WTC11 (cell line): ENCODE results near the gene RAB7A. TPM values are rescaled to one million over a fixed set of nuclear protein-coding genes. Genes with fewer than 3 reads are reported as not detected.
A peak's percentile ranks its signal among the peaks of the same experiment; 100 is the strongest.

Source experiments
- ATAC-seq: fragments of 200-7000 bp; cut with Tn5 transposase; 2 replicates; pipeline ENCODE4 v1.10.0; 2021; ENCODE audit warnings: mild to moderate bottlenecking, moderate library complexity
- CTCF ChIA-PET: fragments of 300-600 bp; sonication (Branson Sonifier 250); formaldehyde crosslinking; loops from one replicate; lab custom pipeline; 2021; ENCODE audit warnings: antibody characterized with exemption; lab: Charles Lee
- POLR2A ChIA-PET: fragments of 350-600 bp; sonication (Branson Sonifier 250); formaldehyde crosslinking; loops from one replicate; lab custom pipeline; 2021; ENCODE audit warnings: antibody characterized with exemption; lab: Charles Lee
- DNase-seq: peaks from one replicate; pipeline ENCODE4 v3.0.0; 2021; ENCODE audit warnings: low spot score
- H3K27ac Mint-ChIP-seq: 2 replicates; pipeline ENCODE4 v1.8.0; 2021; ENCODE audit warnings: mixed read lengths
- H3K27me3 Mint-ChIP-seq: 2 replicates; pipeline ENCODE4 v1.8.0; 2021; ENCODE audit warnings: low read depth, mild to moderate bottlenecking, moderate library complexity, mixed read lengths
- H3K36me3 Mint-ChIP-seq: 2 replicates; pipeline ENCODE4 v1.8.0; 2021; ENCODE audit warnings: mixed read lengths
- H3K4me1 Mint-ChIP-seq: 2 replicates; pipeline ENCODE4 v1.8.0; 2022; ENCODE audit warnings: mixed read lengths
- H3K4me3 Mint-ChIP-seq: 2 replicates; pipeline ENCODE4 v1.8.0; 2021; ENCODE audit warnings: mild to moderate bottlenecking, moderate library complexity, mixed read lengths
- H3K9me3 Mint-ChIP-seq: 2 replicates; pipeline ENCODE4 v1.8.0; 2021; ENCODE audit warnings: mixed read lengths
- ATF6 ChIP-seq: sonication (generic); formaldehyde crosslinking; IDR thresholded peaks from 2 replicates; pipeline ENCODE4 v1.8.1; 2023; ENCODE audit warnings: mild to moderate bottlenecking, missing genetic modification reagents
- CTCF ChIP-seq: fragments of 200-600 bp; IDR thresholded peaks from 2 replicates; pipeline ENCODE4 v1.8.0; 2022; ENCODE audit warnings: antibody characterized with exemption
- E2F4 ChIP-seq: sonication (generic); formaldehyde crosslinking; IDR thresholded peaks from 2 replicates; pipeline ENCODE4 v1.8.1; 2022; ENCODE audit warnings: low read depth, mild to moderate bottlenecking, moderate library complexity, missing genetic modification reagents, borderline replicate concordance
- ESRRA ChIP-seq: sonication (generic); formaldehyde crosslinking; IDR thresholded peaks from 2 replicates; pipeline ENCODE4 v1.8.1; 2022; ENCODE audit warnings: mild to moderate bottlenecking, missing genetic modification reagents, borderline replicate concordance
- FOXP4 ChIP-seq: sonication (generic); formaldehyde crosslinking; IDR thresholded peaks from 2 replicates; pipeline ENCODE4 v1.8.0; 2022; ENCODE audit warnings: mild to moderate bottlenecking, missing genetic modification reagents
- HMGXB4 ChIP-seq: sonication (generic); formaldehyde crosslinking; IDR thresholded peaks from 2 replicates; pipeline ENCODE4 v1.8.1; 2023; ENCODE audit warnings: mild to moderate bottlenecking, moderate library complexity, missing genetic modification reagents
- MYBL2 ChIP-seq: sonication (generic); formaldehyde crosslinking; IDR thresholded peaks from 2 replicates; pipeline ENCODE4 v1.8.1; 2023; ENCODE audit warnings: mild to moderate bottlenecking, moderate library complexity, missing genetic modification reagents
- PRRX2 ChIP-seq: fragments of 250-450 bp; sonication (Bioruptor Pico); IDR thresholded peaks from 2 replicates; pipeline ENCODE4 v1.8.0; 2021; ENCODE audit warnings: mild to moderate bottlenecking
- TEAD1 ChIP-seq: sonication (generic); formaldehyde crosslinking; IDR thresholded peaks from 2 replicates; pipeline ENCODE4 v1.8.0; 2022; ENCODE audit warnings: mild to moderate bottlenecking, missing genetic modification reagents
- USF2 ChIP-seq: sonication (generic); formaldehyde crosslinking; IDR thresholded peaks from 2 replicates; pipeline ENCODE4 v1.8.1; 2023; ENCODE audit warnings: mild to moderate bottlenecking, missing genetic modification reagents, moderate library complexity
- ZNF396 ChIP-seq: fragments of 250-450 bp; sonication (Bioruptor Pico); IDR thresholded peaks from 2 replicates; pipeline ENCODE4 v1.8.0; 2021; ENCODE audit warnings: mild to moderate bottlenecking, moderate library complexity, borderline replicate concordance
- ZNF532 ChIP-seq: fragments of 250-450 bp; sonication (Bioruptor Pico); IDR thresholded peaks from 2 replicates; pipeline ENCODE4 v1.9.0; 2021; ENCODE audit warnings: mild to moderate bottlenecking, borderline replicate concordance
- ZNF671 ChIP-seq: fragments of 250-450 bp; sonication (Bioruptor Pico); IDR thresholded peaks from 2 replicates; pipeline ENCODE4 v1.8.0; 2021; ENCODE audit warnings: mild to moderate bottlenecking
- total RNA-seq: library from RNA; stranded (reverse); gene quantifications from 3 replicates; pipeline ENCODE4 v1.2.3, GENCODE V29; 2021

The RAB7A gene
- total RNA-seq, 1 experiment from 2014 or later: 184 TPM

- DNase-seq (no peak), ATAC-seq (no peak)
- Mint-ChIP-seq H3K27me3 (peaks cover 15% of the 10 kb centered on the region), H3K4me3 (no peak overlapping the region; the same call in 1 of the 2 replicates), H3K9me3 (no peaks in the 10 kb centered on the region; the same call in 1 of the 2 replicates), H3K27ac (peak overlapping the region; percentile 38), H3K36me3 (no peaks in the 10 kb centered on the region), H3K4me1 (peaks cover 77% of the 10 kb centered on the region)
- ChIA-PET CTCF (interaction anchor here (0.6 to 3.5 kb wide), 4 partner anchors 43 to 106 kb away, joined by 3 to 30 read pairs (median 4); no protein-coding TSS in a partner anchor), POLR2A (no interaction called here)
- 0 out of 2 replicates have a peak, but pooled peaks have one; percentile 25 for TF ChIP-seq USF2 (CRISPR knock-in tag)
- TF ChIP-seq ATF6 (CRISPR knock-in tag): no peak
- TF ChIP-seq, all 79 proteins: peak for 1
These were observed 2.5 kb upstream of the RAB7A start for GRCh38 chr3:128723477-128723876.

GRCh38 chr3:128725547-128726022 is 398 bp upstream of the RAB7A start:
- CTCF ChIA-PET: interaction anchor here (1.2 to 3.5 kb wide), 3 partner anchors 20 to 108 kb away, joined by 5 to 30 read pairs (median 9); no protein-coding TSS in a partner anchor
- H3K27me3 Mint-ChIP-seq: 0 out of 2 replicates have a peak, but pooled peaks cover 3% of the 10 kb centered on the region
- TF ChIP-seq PRRX2 (CRISPR knock-in tag): peak; percentile 56; the same call in 1 of the 2 replicates
- TF ChIP-seq ZNF532 (CRISPR knock-in tag): peak; percentile 58; the same call in 1 of the 2 replicates
- TF ChIP-seq ZNF671 (CRISPR knock-in tag): peak; percentile 36; the same call in 1 of the 2 replicates
- no peak for TF ChIP-seq CTCF
- no peaks in the 10 kb centered on the region for H3K36me3 Mint-ChIP-seq
- peak overlapping the region; percentile 92 for H3K27ac Mint-ChIP-seq
- H3K9me3 Mint-ChIP-seq: no peaks in the 10 kb centered on the region; the same call in 1 of the 2 replicates
- peak overlapping the region; percentile 92 for H3K4me3 Mint-ChIP-seq
- DNase-seq (no peak), ATAC-seq (no peak)
- H3K4me1 Mint-ChIP-seq: peaks cover 81% of the 10 kb centered on the region
- POLR2A ChIA-PET: interaction anchor here (1.1 kb wide), 1 partner anchor 16 kb away, joined by 3 read pairs; no protein-coding TSS in a partner anchor

- CTCF ChIA-PET: interaction anchor here (0.9 to 2.7 kb wide), 4 partner anchors 18 to 148 kb away, joined by 3 to 11 read pairs (median 6); no protein-coding TSS in a partner anchor
- no peak for TF ChIP-seq ZNF396 (CRISPR knock-in tag)
- TF ChIP-seq FOXP4 (CRISPR knock-in tag): no peak
- TF ChIP-seq HMGXB4 (CRISPR knock-in tag): no peak
- TF ChIP-seq MYBL2: no peak
- TF ChIP-seq E2F4 (CRISPR knock-in tag): no peak
- TF ChIP-seq ESRRA: no peak
- TF ChIP-seq TEAD1: no peak
- POLR2A ChIA-PET: interaction anchor here (1.9 kb wide), 1 partner anchor 46 kb away, joined by 7 read pairs; no protein-coding TSS in a partner anchor
- peaks cover 76% of the 10 kb centered on the region for H3K4me1 Mint-ChIP-seq
- no peaks in the 10 kb centered on the region for H3K27me3 Mint-ChIP-seq
- DNase-seq (no peak), ATAC-seq (no peak)
- H3K36me3 Mint-ChIP-seq: no peaks in the 10 kb centered on the region
- H3K27ac Mint-ChIP-seq: peak overlapping the region; percentile 89
- H3K9me3 Mint-ChIP-seq: no peaks in the 10 kb centered on the region; the same call in 1 of the 2 replicates
- H3K4me3 Mint-ChIP-seq: peak overlapping the region; percentile 92
These were observed 1.1 kb downstream of the RAB7A start for GRCh38 chr3:128727059-128727458.
